Transverse colon (tissue), 4 donors: ENCODE data around the gene KIF20B. TPM values are rescaled to one million over a fixed set of nuclear protein-coding genes. Genes with fewer than 3 reads are reported as not detected.
"Not testable (repeated sequence)": the region's sequence is repeated elsewhere in the genome, so short reads cannot be mapped to it uniquely, and the experiment has no call there.

ENCODE experiments used
- DNase-seq: peaks from one replicate; pipeline ENCODE4 v3.0.0-alpha.2; 2019
- H3K27ac ChIP-seq, 4 donors: fragments of 200-600 bp; sonication (generic); 2 replicates each; pipeline ENCODE4 v1.5.1; 2016 to 2018; ENCODE audit warnings: inconsistent platforms in 4 of 4
- H3K27me3 ChIP-seq: fragments of 200-600 bp; sonication (generic); 2 replicates; pipeline ENCODE4 v1.5.1; 2017; ENCODE audit warnings: inconsistent platforms
- H3K36me3 ChIP-seq, 4 donors: fragments of 200-600 bp; sonication (generic); 2 replicates each; pipeline ENCODE4 v1.5.1; 2017 to 2019; ENCODE audit warnings: inconsistent platforms in 4 of 4
- H3K4me1 ChIP-seq, 4 donors: fragments of 200-600 bp; sonication (generic); 2 replicates each; pipeline ENCODE4 v1.5.1; 2017 to 2020; ENCODE audit warnings: inconsistent platforms in 4 of 4
- H3K4me3 ChIP-seq, 4 donors: fragments of 200-600 bp; sonication (generic); 1 replicate in 1 of 4; 2 replicates in 3 of 4; pipeline versions ENCODE4 v1.5.1 to v1.6.1; 2017 to 2019; ENCODE audit warnings: inconsistent platforms in 4 of 4
- H3K9me3 ChIP-seq, 2 donors: fragments of 200-600 bp; sonication (generic); 2 replicates each; pipeline ENCODE4 v1.5.1; 2017 to 2019; ENCODE audit warnings: inconsistent platforms in 2 of 2
- EP300 ChIP-seq: sonication (generic); formaldehyde crosslinking; IDR thresholded peaks from one replicate; pipeline ENCODE4 v1.6.1; 2017; ENCODE audit warnings: antibody characterized with exemption, low read depth
- POLR2A ChIP-seq: fragments of 450-650 bp; IDR thresholded peaks from one replicate; pipeline ENCODE4 v1.6.1; 2016; ENCODE audit warnings: antibody characterized with exemption, mild to moderate bottlenecking, moderate library complexity
- POLR2AphosphoS5 ChIP-seq, 3 donors: sonication (generic); formaldehyde crosslinking; IDR thresholded peaks; one replicate each; pipeline ENCODE4 v1.6.1; 2016; ENCODE audit warnings: antibody characterized with exemption in 3 of 3
- WGBS, 2 donors: methylation state at CpG; one replicate each; pipeline ENCODE4 v1.1.5; 2018; ENCODE audit warnings: low coverage in 1 of 2; 5-methylcytosine and 5-hydroxymethylcytosine counted together
- in situ Hi-C, 4 donors: fragments of 200-750 bp; cut with MboI; loops; one replicate each; pipeline versions ENCODE4 v1.15.0 to v1.15.1; 2017; ENCODE audit warnings: low sequenced_read_pairs in 3 of 4, low pct_ligation_motif_present in 1 of 4, low pct_unique_long_range_greater_than_20kb in 1 of 4
- intact Hi-C: fragments of 100-400 bp; cut with DNase I; formaldehyde crosslinking; loops from one replicate; pipeline ENCODE4 v1.15.1; 2023; ENCODE audit warnings: low total_unique reads
- total RNA-seq, 4 donors: library from RNA; depleted of rRNA; stranded (reverse); fragments of >200 nt; gene quantifications; one replicate each; pipeline ENCODE4 v1.1.0, GENCODE V29; 2016
- TF ChIP-seq, protein P1 (sequence below), 5 experiments: fragments of 200-600 bp in 3 of 5; fragments of 450-650 bp in 2 of 5; sonication (generic) in 3 of 5; IDR thresholded peaks; 1 replicate in 2 of 5; 2 replicates in 3 of 5; pipeline ENCODE4 v1.5.1; 2016 to 2017; ENCODE audit warnings: antibody characterized with exemption in 5 of 5, inconsistent platforms in 3 of 5, mild to moderate bottlenecking in 2 of 5, moderate library complexity in 1 of 5

The KIF20B gene
- total RNA-seq, 4 donors from 2014 or later: 0.37 to 3.3 (median 2.5) TPM

DNA sequence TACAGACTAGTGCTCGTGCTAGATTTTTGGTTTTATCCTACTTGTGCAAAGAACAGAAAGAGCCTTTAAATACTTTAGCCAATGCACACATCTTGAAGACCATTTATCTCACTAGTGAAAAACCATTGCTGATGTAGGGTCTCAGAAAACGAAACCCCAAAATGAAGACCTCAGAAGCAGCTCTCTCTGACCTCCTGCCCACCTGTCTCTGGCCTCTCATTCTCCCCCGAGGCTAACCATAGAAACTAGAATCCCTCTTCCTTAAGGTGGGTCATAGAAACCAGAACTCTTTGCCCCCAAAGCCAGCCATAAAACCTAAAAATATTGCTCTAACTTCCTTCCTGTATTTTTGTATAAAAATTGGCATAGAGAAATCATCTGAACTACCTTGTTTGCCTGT is 112.2 kb downstream of the KIF20B start:
- Histone ChIP-seq H3K4me3 (no peak overlapping the region), H3K27me3 (no peaks in the 10 kb centered on the region), H3K27ac (no peak overlapping the region), H3K4me1 (no peaks in the 10 kb centered on the region), H3K9me3 (no peaks in the 10 kb centered on the region), H3K36me3 (no peaks in the 10 kb centered on the region)
- WGBS, 2 donors: 40 to 56% methylated on average over 1 to 3 of the region's 3 CpGs
- DNase-seq: no peak
- in situ Hi-C loops: loop anchor here in 1 of 4 donors (25.0 kb wide), 1 partner anchor 1049 kb away; the partner anchor contains the start of genes HTR7 and RPP30
- TF ChIP-seq EP300 (no peak), POLR2AphosphoS5 (IDR thresholded peaks at IDR 0.05) (no peak), POLR2A (no peak)
- TF ChIP-seq, protein P1, sequence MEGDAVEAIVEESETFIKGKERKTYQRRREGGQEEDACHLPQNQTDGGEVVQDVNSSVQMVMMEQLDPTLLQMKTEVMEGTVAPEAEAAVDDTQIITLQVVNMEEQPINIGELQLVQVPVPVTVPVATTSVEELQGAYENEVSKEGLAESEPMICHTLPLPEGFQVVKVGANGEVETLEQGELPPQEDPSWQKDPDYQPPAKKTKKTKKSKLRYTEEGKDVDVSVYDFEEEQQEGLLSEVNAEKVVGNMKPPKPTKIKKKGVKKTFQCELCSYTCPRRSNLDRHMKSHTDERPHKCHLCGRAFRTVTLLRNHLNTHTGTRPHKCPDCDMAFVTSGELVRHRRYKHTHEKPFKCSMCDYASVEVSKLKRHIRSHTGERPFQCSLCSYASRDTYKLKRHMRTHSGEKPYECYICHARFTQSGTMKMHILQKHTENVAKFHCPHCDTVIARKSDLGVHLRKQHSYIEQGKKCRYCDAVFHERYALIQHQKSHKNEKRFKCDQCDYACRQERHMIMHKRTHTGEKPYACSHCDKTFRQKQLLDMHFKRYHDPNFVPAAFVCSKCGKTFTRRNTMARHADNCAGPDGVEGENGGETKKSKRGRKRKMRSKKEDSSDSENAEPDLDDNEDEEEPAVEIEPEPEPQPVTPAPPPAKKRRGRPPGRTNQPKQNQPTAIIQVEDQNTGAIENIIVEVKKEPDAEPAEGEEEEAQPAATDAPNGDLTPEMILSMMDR (IDR thresholded peaks at IDR 0.05): no peak
- intact Hi-C loops: no loop called here

DNA sequence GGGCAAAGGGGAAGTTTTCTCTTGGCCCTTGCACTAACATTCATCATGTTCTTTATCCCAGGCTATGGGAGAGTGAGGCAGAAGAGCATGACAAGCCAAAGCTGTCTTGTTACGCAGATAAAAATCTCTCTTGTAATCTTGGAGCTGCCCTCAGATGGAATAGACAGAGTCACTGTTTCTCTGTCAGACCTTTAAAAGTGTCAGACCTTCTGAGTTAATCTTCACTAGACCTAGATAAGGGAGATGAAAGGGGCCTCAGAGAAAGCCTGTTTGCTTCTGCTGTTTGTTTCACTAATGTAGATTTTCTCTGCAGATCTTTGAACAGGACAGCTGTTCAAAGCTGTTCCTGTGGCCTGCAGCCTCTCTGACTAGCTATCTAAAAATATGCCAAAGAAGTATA is 112.9 kb downstream of the KIF20B start:
- no peak for DNase-seq
- Histone ChIP-seq H3K9me3 (no peaks in the 10 kb centered on the region), H3K4me1 (no peaks in the 10 kb centered on the region), H3K36me3 (no peaks in the 10 kb centered on the region), H3K4me3 (no peak overlapping the region), H3K27me3 (no peaks in the 10 kb centered on the region), H3K27ac (no peak overlapping the region)
- no peak for TF ChIP-seq EP300
- no peak for TF ChIP-seq POLR2A
- no peak for TF ChIP-seq POLR2AphosphoS5 (IDR thresholded peaks at IDR 0.05)
- TF ChIP-seq, protein P1 (IDR thresholded peaks at IDR 0.05): no peak
- in situ Hi-C loops: loop anchor here in 1 of 4 donors (25.0 kb wide), 1 partner anchor 1048 kb away; the partner anchor contains the start of genes HTR7 and RPP30
- 60 to 83% methylated on average over 1 of the region's 1 CpG for WGBS, 2 donors
- intact Hi-C loops: no loop called here

DNA sequence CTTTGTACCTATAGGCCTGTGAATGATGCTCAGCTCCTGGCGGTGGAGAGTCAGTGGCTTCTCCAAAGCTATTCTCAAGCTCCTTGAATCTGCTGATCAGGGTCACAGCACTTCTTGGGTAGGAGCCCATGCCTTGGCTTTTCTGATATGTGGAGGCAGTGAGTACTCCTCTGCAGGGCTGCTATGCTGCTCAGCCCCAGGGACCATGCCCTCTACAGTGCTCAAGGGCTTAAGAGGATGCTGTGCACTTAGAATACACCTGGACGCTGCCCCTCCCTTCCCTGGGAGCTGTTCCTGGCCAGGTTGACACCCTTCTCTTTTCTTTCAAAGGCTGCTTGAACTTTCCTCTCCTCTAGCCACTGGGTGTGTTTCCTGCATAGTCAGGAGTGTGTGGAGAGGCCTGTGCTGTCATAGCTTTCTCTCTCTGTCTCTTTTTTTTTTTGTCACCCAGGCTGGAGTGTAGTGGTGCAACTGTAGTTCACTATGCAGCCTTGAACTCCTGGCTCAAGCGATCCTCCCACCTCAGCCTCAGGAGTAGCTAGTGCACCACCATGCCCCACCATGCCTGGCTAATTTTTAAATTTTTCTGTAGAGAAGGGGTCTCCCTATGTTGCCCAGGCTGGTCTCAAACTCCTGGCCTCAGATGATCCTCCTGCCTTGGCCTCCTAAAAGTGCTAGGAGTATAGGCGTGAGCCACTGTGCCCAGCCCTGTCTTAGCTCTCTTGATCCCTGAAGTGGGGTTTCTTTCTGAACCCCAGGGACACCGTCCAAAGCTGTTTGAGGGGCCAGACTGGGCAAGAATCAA is 113.9 kb downstream of the KIF20B start:
- Histone ChIP-seq H3K27ac (no peak overlapping the region), H3K9me3 (no peaks in the 10 kb centered on the region), H3K27me3 (no peaks in the 10 kb centered on the region), H3K36me3 (no peaks in the 10 kb centered on the region), H3K4me3 (no peak overlapping the region), H3K4me1 (no peaks in the 10 kb centered on the region)
- no peak for DNase-seq
- WGBS, 2 donors: 80 to 100% methylated on average over 1 to 5 of the region's 5 CpGs
- intact Hi-C loops: no loop called here
- TF ChIP-seq POLR2A: no peak
- TF ChIP-seq, protein P1 (IDR thresholded peaks at IDR 0.05): no peak
- TF ChIP-seq EP300: no peak
- TF ChIP-seq POLR2AphosphoS5 (IDR thresholded peaks at IDR 0.05): no peak
- in situ Hi-C loops: loop anchor here in 1 of 4 donors (25.0 kb wide), 1 partner anchor 1047 kb away; the partner anchor contains the start of genes HTR7 and RPP30

DNA sequence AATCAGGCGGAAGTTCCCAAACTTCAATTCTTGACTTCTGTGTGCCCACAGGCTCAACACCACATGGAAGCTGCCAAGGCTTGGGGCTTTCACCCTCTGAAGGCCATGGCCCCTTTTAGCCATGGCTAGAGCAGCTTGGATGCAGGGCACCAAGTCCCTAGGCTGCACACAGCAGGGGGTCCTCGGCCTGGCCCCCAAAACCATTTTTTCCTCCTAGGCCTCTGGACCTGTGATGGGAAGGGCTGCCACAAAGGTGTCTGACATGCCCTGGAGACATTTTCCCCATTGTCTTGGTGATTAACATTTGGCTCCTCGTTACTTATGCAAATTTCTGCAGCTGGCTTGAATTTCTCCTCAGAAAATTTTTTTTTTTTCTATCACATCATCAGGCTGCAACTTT is 117.6 kb downstream of the KIF20B start:
- DNase-seq, H3K4me3 ChIP-seq, H3K27ac ChIP-seq, H3K36me3 ChIP-seq, H3K4me1 ChIP-seq, H3K27me3 ChIP-seq, H3K9me3 ChIP-seq, intact Hi-C loops: not testable (repeated sequence)
- WGBS, 2 donors: 50 to 80% methylated on average over 1 to 3 of the region's 3 CpGs
- in situ Hi-C loops: loop anchor here in 1 of 4 donors (25.0 kb wide), 1 partner anchor 1043 kb away; the partner anchor contains the start of genes HTR7 and RPP30

Other genes starting within 250 kb of the KIF20B start
- 1 to 10 TPM in 1 of 4 donors, under 1 TPM in 2, not detected in 1; 0.27 to 7.6 (median 0.48) TPM for gene SLC16A12, start 166.0 kb upstream of the KIF20B start, total RNA-seq
- gene PANK1, start 56.3 kb upstream of the KIF20B start, total RNA-seq: 10 to 100 TPM in 3 of 4 donors, 1 to 10 TPM in 1; 4.6 to 51.6 (median 36.1) TPM